Thoracic aorta (tissue), 2 donors: Measurements from ENCODE around the gene TBX10. TPM values are rescaled to one million over a fixed set of nuclear protein-coding genes. Genes with fewer than 3 reads are reported as not detected.

Experiments used
- ATAC-seq: fragments of 150-250 bp; one replicate; pipeline ENCODE4 v1.8.0; 2017; ENCODE audit warnings: low read depth; ENCODE audit not compliant: insufficient number of reproducible peaks, low FRiP score
- DNase-seq: peaks from one replicate; pipeline ENCODE4 v3.0.0-alpha.2; 2020; ENCODE audit warnings: low spot score
- H3K27ac ChIP-seq, 2 donors: fragments of 200-600 bp; sonication (generic); 1 replicate in 1 of 2; 2 replicates in 1 of 2; pipeline ENCODE4 v1.5.1; 2016; ENCODE audit warnings: mild to moderate bottlenecking in 2 of 2, moderate library complexity in 2 of 2
- H3K27me3 ChIP-seq: fragments of 200-600 bp; sonication (generic); replicated peaks from 2 replicates; pipeline ENCODE4 v1.6.0; 2016; ENCODE audit warnings: mild to moderate bottlenecking; ENCODE audit not compliant: insufficient read depth
- H3K36me3 ChIP-seq: fragments of 200-600 bp; sonication (generic); one replicate; pipeline ENCODE4 v1.5.1; 2016
- H3K4me1 ChIP-seq, 2 donors: fragments of 200-600 bp; sonication (generic); 1 replicate in 1 of 2; 2 replicates in 1 of 2; pipeline versions ENCODE4 v1.5.1 to v1.6.0; 2016; ENCODE audit warnings: low read depth in 2 of 2, mild to moderate bottlenecking in 1 of 2; ENCODE audit not compliant: control insufficient read depth in 1 of 2
- H3K4me3 ChIP-seq: fragments of 200-600 bp; sonication (generic); 2 replicates; pipeline ENCODE4 v1.5.1; 2016; ENCODE audit warnings: mild to moderate bottlenecking
- H3K9me3 ChIP-seq: fragments of 200-600 bp; sonication (generic); 2 replicates; pipeline ENCODE4 v1.5.1; 2016
- CTCF ChIP-seq: fragments of 200-600 bp; sonication (generic); IDR thresholded peaks from one replicate; pipeline ENCODE4 v1.5.1; 2019; ENCODE audit warnings: antibody characterized with exemption
- total RNA-seq, 2 donors: library from RNA; depleted of rRNA; stranded (reverse); fragments of >200 nt; gene quantifications; one replicate each; pipeline versions ENCODE4 v1.1.0 to v1.2.3, GENCODE V29; 2016

The TBX10 gene
- total RNA-seq, 2 donors from 2014 or later = not detected

- H3K27ac ChIP-seq = no peak overlapping the region
- H3K9me3 ChIP-seq = no peaks in the 10 kb centered on the region
- H3K36me3 ChIP-seq = no peaks in the 10 kb centered on the region
- ATAC-seq (no peak), DNase-seq (no peak)
- no peak overlapping the region for H3K4me3 ChIP-seq
- no peaks in the 10 kb centered on the region for H3K4me1 ChIP-seq
- H3K27me3 ChIP-seq = no peaks in the 10 kb centered on the region
- no peak for TF ChIP-seq CTCF
These were observed 9.4 kb upstream of the TBX10 start for GRCh38 chr11:67648796-67649613.

DNA sequence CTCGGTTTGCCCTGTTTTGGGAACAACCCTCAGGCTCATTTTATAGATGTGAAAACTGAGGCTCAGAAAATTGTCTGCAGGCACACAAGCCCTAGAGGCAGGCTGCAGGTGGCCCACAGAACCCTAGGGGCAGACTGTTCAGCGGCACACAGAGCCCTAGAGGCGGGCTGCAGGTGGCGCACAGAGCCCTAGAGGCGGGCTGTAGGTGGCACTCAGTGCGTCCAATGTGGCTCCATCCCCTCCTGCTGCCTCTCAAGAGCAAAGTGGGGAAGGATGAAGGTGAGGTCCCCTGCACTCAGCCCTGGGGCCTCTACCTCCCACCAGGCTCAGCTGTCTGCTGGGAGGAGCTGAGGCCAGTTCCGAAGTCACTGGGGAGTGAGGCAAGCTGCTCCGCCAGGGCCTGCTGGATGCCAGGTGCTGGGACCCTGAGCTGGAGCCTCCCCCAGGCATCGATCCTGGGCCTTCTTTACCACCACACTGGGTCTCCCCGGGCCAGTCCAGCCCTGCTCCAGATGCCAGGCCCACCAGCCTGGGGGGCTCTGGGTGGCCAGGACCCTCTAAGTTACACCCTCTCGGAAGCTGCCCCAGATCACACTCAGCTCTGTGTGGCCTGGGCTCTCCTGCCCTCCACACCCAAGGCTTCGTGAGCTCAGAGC is 8.7 kb upstream of the TBX10 start:
- Histone ChIP-seq H3K4me3 (no peak overlapping the region), H3K4me1 (no peaks in the 10 kb centered on the region), H3K9me3 (no peaks in the 10 kb centered on the region), H3K27me3 (no peaks in the 10 kb centered on the region), H3K27ac (no peak overlapping the region), H3K36me3 (no peaks in the 10 kb centered on the region)
- ATAC-seq = no peak
- no peak for DNase-seq
- TF ChIP-seq CTCF = no peak

DNA sequence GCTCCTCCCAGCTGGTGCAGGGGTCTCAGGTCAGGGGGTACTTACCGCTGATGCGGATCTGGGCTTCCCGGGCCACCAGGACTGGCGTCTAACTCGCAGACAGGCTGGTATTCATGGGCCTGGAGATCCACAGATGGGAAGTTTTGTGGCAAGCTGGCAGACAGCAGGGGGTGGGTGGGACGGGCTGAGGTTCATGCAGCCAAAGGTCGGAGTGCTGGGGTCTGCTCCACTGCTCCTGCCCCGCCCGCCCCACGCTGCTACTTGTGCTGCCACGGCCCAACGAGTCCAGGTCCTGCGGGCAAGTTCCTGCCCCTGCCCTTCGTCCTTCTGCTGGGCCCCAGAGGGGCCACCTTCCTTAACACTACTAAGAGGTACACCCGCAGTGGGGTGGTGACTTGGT is 7.9 kb upstream of the TBX10 start:
- Histone ChIP-seq H3K27ac (no peak overlapping the region), H3K4me3 (no peak overlapping the region), H3K27me3 (no peaks in the 10 kb centered on the region), H3K4me1 (no peaks in the 10 kb centered on the region), H3K9me3 (no peaks in the 10 kb centered on the region), H3K36me3 (no peaks in the 10 kb centered on the region)
- no peak for TF ChIP-seq CTCF
- ATAC-seq = no peak
- DNase-seq = no peak

- DNase-seq (no peak), ATAC-seq (no peak)
- TF ChIP-seq CTCF = no peak
- no peaks in the 10 kb centered on the region for H3K9me3 ChIP-seq
- H3K4me1 ChIP-seq = no peaks in the 10 kb centered on the region
- H3K27me3 ChIP-seq = no peaks in the 10 kb centered on the region
- no peak overlapping the region for H3K27ac ChIP-seq
- no peak overlapping the region for H3K4me3 ChIP-seq
- no peaks in the 10 kb centered on the region for H3K36me3 ChIP-seq
These were observed 7.2 kb upstream of the TBX10 start for GRCh38 chr11:67646535-67647336.
